H1 (cell line): ENCODE results near the gene FKBP2. TPM values are rescaled to one million over a fixed set of nuclear protein-coding genes. Genes with fewer than 3 reads are reported as not detected.

ENCODE experiments used
- CTCF ChIA-PET: fragments of 300-600 bp; sonication (Branson Sonifier 250); formaldehyde crosslinking; loops from one replicate; lab custom pipeline; 2021; ENCODE audit not compliant: partially characterized antibody; lab: Charles Lee
- POLR2A ChIA-PET: fragments of 300-600 bp; sonication (Branson Sonifier 250); formaldehyde crosslinking; loops from one replicate; lab custom pipeline; 2021; ENCODE audit warnings: inconsistent platforms; ENCODE audit not compliant: partially characterized antibody; lab: Charles Lee
- DNase-seq, 2 experiments: peaks; one replicate each; pipeline versions ENCODE4 v3.0.0 to v3.0.0-alpha.2; 2010 to 2022; ENCODE audit warnings: low spot score in 2 of 2, low read depth in 1 of 2, mixed read lengths in 1 of 2
- FAIRE-seq: peaks from 2 replicates; lab custom pipeline; 2011; peaks lifted over from hg19 to GRCh38; lab: Jason Lieb, UNC
- H2AFZ ChIP-seq: 2 replicates; pipeline ENCODE4 v1.8.1; 2012; ENCODE audit warnings: low read length, inconsistent platforms
- H2AK5ac ChIP-seq: 2 replicates; pipeline ENCODE4 v1.6.1; 2013; ENCODE audit warnings: low read depth, low read length
- H2BK120ac ChIP-seq: replicated peaks from 2 replicates; pipeline ENCODE3; 2013; ENCODE audit warnings: low read depth, low read length, inconsistent platforms
- H2BK12ac ChIP-seq: 2 replicates; pipeline ENCODE4 v1.6.1; 2013; ENCODE audit warnings: low read depth, low read length
- H2BK15ac ChIP-seq: 2 replicates; pipeline ENCODE4 v1.6.1; 2013; ENCODE audit warnings: low read length
- H2BK20ac ChIP-seq: 2 replicates; pipeline ENCODE4 v1.6.1; 2013; ENCODE audit warnings: low read length
- H2BK5ac ChIP-seq: 2 replicates; pipeline ENCODE4 v1.6.1; 2013; ENCODE audit warnings: low read depth, low read length
- H3K14ac ChIP-seq: 2 replicates; pipeline ENCODE4 v1.6.1; 2013; ENCODE audit warnings: inconsistent platforms; ENCODE audit not compliant: insufficient read length
- H3K18ac ChIP-seq: 2 replicates; pipeline ENCODE4 v1.6.1; 2013; ENCODE audit warnings: low read length; ENCODE audit errors: extremely low read depth
- H3K23ac ChIP-seq: 2 replicates; pipeline ENCODE4 v1.6.1; 2013; ENCODE audit warnings: inconsistent platforms; ENCODE audit not compliant: insufficient read length
- H3K23me2 ChIP-seq: 2 replicates; pipeline ENCODE4 v1.6.1; 2013; ENCODE audit warnings: low read depth, low read length
- H3K27ac ChIP-seq: 2 replicates; pipeline ENCODE4 v1.6.1; 2011; ENCODE audit warnings: low read depth, low read length, inconsistent platforms
- H3K27me3 ChIP-seq, 4 experiments: replicated peaks in 1 of 4; 1 replicate in 1 of 4; 2 replicates in 3 of 4; pipeline versions ENCODE4 v1.6.1 to v1.8.1; 2011 to 2013; ENCODE audit warnings: low read length in 3 of 4, mild to moderate bottlenecking in 3 of 4, inconsistent platforms in 2 of 4, mixed read lengths in 2 of 4, moderate library complexity in 1 of 4; ENCODE audit not compliant: control insufficient read depth in 3 of 4, insufficient read depth in 3 of 4; ENCODE audit errors: extremely low read depth in 1 of 4
- H3K36me3 ChIP-seq, 4 experiments: 2 replicates each; pipeline versions ENCODE4 v1.6.1 to v1.8.1; 2011 to 2013; ENCODE audit warnings: mild to moderate bottlenecking in 4 of 4, low read length in 3 of 4, moderate library complexity in 2 of 4, control low read depth in 1 of 4, inconsistent platforms in 1 of 4; ENCODE audit not compliant: insufficient read depth in 4 of 4, control insufficient read depth in 2 of 4
- H3K4ac ChIP-seq: replicated peaks from 2 replicates; pipeline ENCODE3; 2013; ENCODE audit warnings: low read length, low read depth, mixed read lengths, inconsistent platforms; ENCODE audit not compliant: insufficient read length
- H3K4me1 ChIP-seq, 4 experiments: replicated peaks in 1 of 4; 1 replicate in 1 of 4; 2 replicates in 3 of 4; pipeline versions ENCODE4 v1.6.1 to v1.8.1; 2011 to 2013; ENCODE audit warnings: low read length in 3 of 4, inconsistent platforms in 2 of 4, mixed read lengths in 1 of 4; ENCODE audit not compliant: insufficient read depth in 4 of 4, control insufficient read depth in 3 of 4
- H3K4me2 ChIP-seq, 2 experiments: 2 replicates each; pipeline versions ENCODE4 v1.6.1 to v1.8.1; 2011 to 2013; ENCODE audit warnings: low read depth in 2 of 2, low read length in 2 of 2, control low read depth in 1 of 2, inconsistent platforms in 1 of 2, mild to moderate bottlenecking in 1 of 2; ENCODE audit not compliant: insufficient read depth in 1 of 2
- H3K4me3 ChIP-seq, 4 experiments: fragments of 200-600, 300-600 bp in 1 of 4; sonication (generic), shearing (Covaris generic), sonication (Bioruptor Twin) in 1 of 4; 2 replicates each; pipeline versions ENCODE4 v1.5.1 to v1.8.1; 2011 to 2016; ENCODE audit warnings: low read length in 4 of 4, low read depth in 3 of 4, control low read depth in 2 of 4, inconsistent platforms in 2 of 4, mild to moderate bottlenecking in 2 of 4, mixed read lengths in 1 of 4, moderate library complexity in 1 of 4; ENCODE audit not compliant: insufficient read depth in 2 of 4; ENCODE audit errors: extremely low read depth in 1 of 4
- H3K56ac ChIP-seq: replicated peaks from 2 replicates; pipeline ENCODE3; 2013; ENCODE audit warnings: low read depth, mild to moderate bottlenecking, mixed read lengths, low read length, inconsistent platforms; ENCODE audit not compliant: insufficient read length
- H3K79me1 ChIP-seq: 2 replicates; pipeline ENCODE4 v1.6.1; 2013; ENCODE audit warnings: low read depth, low read length, control low read depth
- H3K79me2 ChIP-seq, 2 experiments: 2 replicates each; pipeline versions ENCODE4 v1.6.1 to v1.8.1; 2012 to 2013; ENCODE audit warnings: low read length in 2 of 2, mild to moderate bottlenecking in 2 of 2, inconsistent platforms in 1 of 2; ENCODE audit not compliant: insufficient read depth in 2 of 2, control insufficient read depth in 1 of 2
- H3K9ac ChIP-seq, 4 experiments: replicated peaks in 1 of 4; 1 replicate in 1 of 4; 2 replicates in 3 of 4; pipeline versions ENCODE4 v1.6.1 to v1.8.1; 2011 to 2013; ENCODE audit warnings: low read depth in 3 of 4, low read length in 3 of 4, control low read depth in 2 of 4, mild to moderate bottlenecking in 2 of 4, moderate library complexity in 2 of 4, inconsistent platforms in 1 of 4; ENCODE audit errors: extremely low read depth in 1 of 4
- H3K9me3 ChIP-seq, 2 experiments: 2 replicates each; pipeline versions ENCODE4 v1.6.1 to v1.8.1; 2012 to 2013; ENCODE audit warnings: mild to moderate bottlenecking in 2 of 2, moderate library complexity in 2 of 2, control low read depth in 1 of 2, inconsistent platforms in 1 of 2, low read depth in 1 of 2, low read length in 1 of 2, mixed read lengths in 1 of 2; ENCODE audit not compliant: insufficient read depth in 2 of 2
- H4K20me1 ChIP-seq, 2 experiments: replicated peaks in 1 of 2; 2 replicates each; pipeline versions ENCODE3 to v1.8.1; 2011 to 2013; ENCODE audit warnings: inconsistent platforms in 2 of 2, low read length in 2 of 2, mild to moderate bottlenecking in 1 of 2; ENCODE audit not compliant: insufficient read depth in 2 of 2, control insufficient read depth in 1 of 2
- H4K5ac ChIP-seq: 2 replicates; pipeline ENCODE4 v1.6.1; 2013; ENCODE audit warnings: low read length, low read depth, mixed read lengths, inconsistent platforms; ENCODE audit not compliant: insufficient read length
- H4K8ac ChIP-seq: 2 replicates; pipeline ENCODE4 v1.8.0; 2013; ENCODE audit warnings: mild to moderate bottlenecking, moderate library complexity, low read length, inconsistent platforms; ENCODE audit not compliant: insufficient read depth; ENCODE audit errors: extremely low read depth
- H4K91ac ChIP-seq: replicated peaks from 2 replicates; pipeline ENCODE3; 2013; ENCODE audit warnings: low read length, mixed read lengths, inconsistent platforms; ENCODE audit not compliant: insufficient read length
- KDM1A ChIP-seq: fragments of 200-600, 300-600 bp; sonication (generic); IDR thresholded peaks from 2 replicates; pipeline ENCODE4 v1.7.1; 2016; ENCODE audit warnings: mild to moderate bottlenecking, low read length, borderline replicate concordance
- RAD21 ChIP-seq, 2 experiments: IDR thresholded peaks in 1 of 2; conservative IDR thresholded peaks in 1 of 2; 2 replicates each; pipeline ENCODE4 v1.6.1; 2011; ENCODE audit warnings: low read depth in 2 of 2, low read length in 2 of 2, improper control_type of control experiment in 1 of 2, inconsistent platforms in 1 of 2, mild to moderate bottlenecking in 1 of 2, moderate library complexity in 1 of 2
- RXRA ChIP-seq: IDR thresholded peaks from 2 replicates; pipeline ENCODE4 v1.6.1; 2011; ENCODE audit warnings: low read depth, mild to moderate bottlenecking, low read length, moderate library complexity; ENCODE audit not compliant: insufficient read depth
- TBP ChIP-seq: IDR thresholded peaks from 2 replicates; pipeline ENCODE4 v1.6.1; 2011; ENCODE audit warnings: low read depth, low read length, improper control_type of control experiment
- WGBS, 2 experiments: shearing (Covaris generic) in 1 of 2; methylation state at CpG; one replicate each; pipeline versions ENCODE4 v1.1.6 to v1.1.7; 2013 to 2015; ENCODE audit warnings: low lambda C conversion rate in 2 of 2, mixed read lengths in 2 of 2, inconsistent platforms in 1 of 2, low coverage in 1 of 2, missing lambda C conversion rate in 1 of 2; ENCODE audit not compliant: insufficient replicate concordance in 2 of 2, insufficient coverage in 1 of 2, insufficient read length in 1 of 2; ENCODE audit errors: extremely low coverage in 1 of 2, missing lambda C conversion rate in 1 of 2; 5-methylcytosine and 5-hydroxymethylcytosine counted together
- polyA plus RNA-seq, 7 experiments: library from polyadenylated mRNA; depleted of rRNA in 3 of 7; stranded (reverse) in 5 of 7; unstranded in 2 of 7; fragments of >200 nt in 5 of 7; fragments of 200-250 nt in 2 of 7; gene quantifications; 1 replicate in 5 of 7; 2 replicates in 1 of 7; 4 replicates in 1 of 7; pipeline versions ENCODE4 v1.2.1 to v1.2.3, GENCODE V29; 2011 to 2013; ENCODE audit warnings: missing spikeins in 2 of 7, mixed read lengths in 2 of 7
- total RNA-seq: library from RNA; stranded (reverse); fragmentation: NEBNext Ultra II Directional; extraction: Animal tissue kit (Norgen Biotek cat#: 25700); gene quantifications from 2 replicates; pipeline ENCODE4 v1.2.1, GENCODE V29; 2021

The FKBP2 gene
- total and polyA plus RNA-seq, 2 of the 8 experiments (the other 6 are each of a cell fraction or from before 2014, with no cell fraction given): 41.7 to 52.5 TPM

DNA sequence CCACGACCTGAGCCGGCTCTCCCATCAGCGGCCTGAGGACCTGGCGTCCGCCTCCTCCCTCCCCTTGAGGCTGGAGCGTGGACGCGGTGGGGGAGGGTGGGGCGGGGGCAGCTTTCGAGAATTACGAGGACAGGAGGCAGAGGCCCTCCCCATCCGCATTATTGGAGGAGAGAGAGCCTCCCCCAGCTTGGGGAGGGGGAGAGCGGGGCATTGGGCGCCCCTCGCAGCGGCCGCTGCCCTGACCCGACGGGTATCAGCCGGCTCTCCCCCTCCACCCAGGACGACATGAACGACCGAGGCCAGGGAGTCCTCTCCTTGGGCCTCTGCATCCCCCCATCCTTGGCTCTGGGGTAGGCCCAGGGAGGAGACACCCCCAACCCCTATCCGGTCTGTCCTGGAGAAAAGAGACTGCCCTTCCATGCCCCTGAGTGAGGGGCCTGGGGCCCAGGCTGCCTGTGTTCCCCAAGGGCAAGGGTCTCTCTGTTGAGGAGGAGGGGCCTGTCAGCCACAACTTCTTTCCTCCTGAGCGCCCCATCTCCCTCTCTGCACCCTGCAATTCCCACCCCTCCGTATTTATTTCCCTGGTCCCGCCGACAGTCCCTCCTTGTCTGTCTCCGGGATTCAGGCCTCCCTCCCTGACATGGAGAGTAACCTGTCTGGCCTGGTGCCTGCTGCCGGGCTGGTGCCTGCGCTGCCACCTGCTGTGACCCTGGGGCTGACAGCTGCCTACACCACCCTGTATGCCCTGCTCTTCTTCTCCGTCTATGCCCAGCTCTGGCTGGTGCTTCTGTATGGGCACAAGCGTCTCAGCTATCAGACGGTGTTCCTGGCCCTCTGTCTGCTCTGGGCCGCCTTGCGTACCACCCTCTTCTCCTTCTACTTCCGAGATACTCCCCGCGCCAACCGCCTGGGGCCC lies 45.2 kb downstream of the FKBP2 start:
- H2BK5ac ChIP-seq: no peak overlapping the region
- no peaks in the 10 kb centered on the region for H3K9me3 ChIP-seq
- CTCF ChIA-PET: interaction anchor here (3.1 to 11.4 kb wide), 2 partner anchors 10 to 17 kb away, joined by 10 to 134 read pairs; partner anchors contain the start of genes CATSPERZ and ESRRA
- POLR2A ChIA-PET: interaction anchor here (1.1 to 9.5 kb wide), 7 partner anchors 9 to 79 kb away, joined by 3 to 79 read pairs (median 14); partner anchors contain the start of genes CATSPERZ, ESRRA, FERMT3 and PPP1R14B
- H2AFZ ChIP-seq: no peak overlapping the region
- H3K79me1 ChIP-seq: no peaks in the 10 kb centered on the region
- H3K4me1 ChIP-seq: peaks cover 0 to 8% (median 4%) of the 10 kb centered on the region in 4 experiments; a peak in 5 of 7 replicates
- no peak overlapping the region for H3K27ac ChIP-seq
- H3K36me3 ChIP-seq: no peaks in the 10 kb centered on the region
- TF ChIP-seq TBP: no peak
- no peak for TF ChIP-seq RAD21 (IDR thresholded peaks at IDR 0.05 in 1 of 2, conservative IDR thresholded peaks at IDR 0.05 in 1 of 2; ENCODE audit: low read depth in 2 of 2, low read length in 2 of 2)
- TF ChIP-seq RXRA: no peak
- no peak for TF ChIP-seq KDM1A
- no peak overlapping the region for H2BK12ac ChIP-seq
- FAIRE-seq (no peak), DNase-seq (peak in 1 of 2 experiments; percentile 63)
- peaks cover 10% of the 10 kb centered on the region; the same call in 1 of the 2 replicates for H3K23me2 ChIP-seq
- H4K91ac ChIP-seq: no peak overlapping the region
- no peak overlapping the region for H2BK120ac ChIP-seq
- no peak overlapping the region for H2BK20ac ChIP-seq
- H3K4ac ChIP-seq: no peak overlapping the region
- no peak overlapping the region for H2AK5ac ChIP-seq
- H3K4me3 ChIP-seq: peak overlapping the region; percentile 49 to 70 (median 60)
- H4K20me1 ChIP-seq: peaks cover 5 to 14% of the 10 kb centered on the region in 2 experiments
- H4K5ac ChIP-seq: no peak overlapping the region
- peak overlapping the region; percentile 48 for H3K18ac ChIP-seq
- no peak overlapping the region for H3K14ac ChIP-seq
- H3K79me2 ChIP-seq: no peaks in the 10 kb centered on the region
- no peak overlapping the region; the same call in 1 of the 2 replicates for H4K8ac ChIP-seq
- H2BK15ac ChIP-seq: no peak overlapping the region
- H3K9ac ChIP-seq: 0 out of 7 replicates have a peak overlapping the region, but pooled peaks of 2 of the 4 experiments have one; percentile 1 to 30
- peaks cover 11 to 22% (median 20%) of the 10 kb centered on the region in 4 experiments; a peak in 6 of 7 replicates for H3K27me3 ChIP-seq
- H3K56ac ChIP-seq: no peak overlapping the region
- no peak overlapping the region for H3K23ac ChIP-seq
- H3K4me2 ChIP-seq: peak overlapping the region; percentile 55 to 96
- 51% methylated on average over 24 of the region's 40 CpGs; no CpG with 5 or more reads in 1 of the 2 experiments for WGBS, 2 experiments
